GDM1 (cell line): ENCODE measurements around the gene EYS.

Experiments
- DNase-seq: peaks from one replicate; lab custom pipeline; 2025; lab: John Stamatoyannopoulos, UW

The EYS gene

GRCh38 chr6:64831680-64832079 lies 875.3 kb downstream of the EYS start:
- no peak for DNase-seq

GRCh38 chr6:64817525-64817924 lies 889.5 kb downstream of the EYS start:
- no peak for DNase-seq

- DNase-seq = no peak
These were observed 891.3 kb downstream of the EYS start for GRCh38 chr6:64815718-64816117.

GRCh38 chr6:64812138-64812537 lies 894.9 kb downstream of the EYS start:
- DNase-seq = no peak

- no peak for DNase-seq
These were observed 895.9 kb downstream of the EYS start for GRCh38 chr6:64811119-64811518.

- DNase-seq = no peak
These were observed 899.2 kb downstream of the EYS start for GRCh38 chr6:64807785-64808184.

GRCh38 chr6:64803470-64804166 lies 903.4 kb downstream of the EYS start:
- no peak for DNase-seq

GRCh38 chr6:64792534-64792933 lies 914.5 kb downstream of the EYS start:
- DNase-seq = no peak

GRCh38 chr6:64789476-64789875 lies 917.5 kb downstream of the EYS start:
- DNase-seq = no peak

- DNase-seq = no peak
These were observed 920.3 kb downstream of the EYS start for GRCh38 chr6:64786736-64787135.

- no peak for DNase-seq
These were observed 924.1 kb downstream of the EYS start for GRCh38 chr6:64782877-64783276.

GRCh38 chr6:64777941-64778785 lies 928.9 kb downstream of the EYS start:
- DNase-seq = no peak

GRCh38 chr6:64776359-64776758 lies 930.7 kb downstream of the EYS start:
- no peak for DNase-seq

- DNase-seq = no peak
These were observed 932.1 kb downstream of the EYS start for GRCh38 chr6:64774881-64775280.

GRCh38 chr6:64750910-64751309 lies 956.1 kb downstream of the EYS start:
- no peak for DNase-seq

- DNase-seq = no peak
These were observed 969.6 kb downstream of the EYS start for GRCh38 chr6:64737418-64737817.

- DNase-seq = no peak
These were observed 970.5 kb downstream of the EYS start for GRCh38 chr6:64736421-64736950.

GRCh38 chr6:64733433-64733832 lies 973.6 kb downstream of the EYS start:
- no peak for DNase-seq

- no peak for DNase-seq
These were observed 974.1 kb downstream of the EYS start for GRCh38 chr6:64732888-64733287.

- no peak for DNase-seq
These were observed 977.5 kb downstream of the EYS start for GRCh38 chr6:64729522-64729921.

GRCh38 chr6:64727075-64727474 lies 980.0 kb downstream of the EYS start:
- DNase-seq = no peak

GRCh38 chr6:64724091-64724490 lies 982.9 kb downstream of the EYS start:
- DNase-seq = no peak
